AG04449 (cell line): ENCODE results near the gene SLC8A3.

ENCODE experiments used
- CTCF ChIA-PET: fragments of 350-600 bp; formaldehyde crosslinking; extraction: SDS; loops from one replicate; lab custom pipeline; 2021; ENCODE audit warnings: antibody characterized with exemption; lab: Yijun Ruan, JAX
- POLR2A ChIA-PET: fragments of 400-600, 350-600 bp; formaldehyde crosslinking; extraction: SDS; loops from one replicate; lab custom pipeline; 2020; ENCODE audit warnings: antibody characterized with exemption, inconsistent platforms; lab: Yijun Ruan, JAX
- DNase-seq: peaks from one replicate; pipeline ENCODE4 v3.0.0-alpha.2; 2010; ENCODE audit warnings: low read depth, low spot score
- H3K4me3 ChIP-seq: 2 replicates; pipeline ENCODE4 v1.5.1; 2011; ENCODE audit warnings: low read depth, mild to moderate bottlenecking, control low read depth, low read length
- CTCF ChIP-seq: IDR thresholded peaks from one replicate; pipeline ENCODE4 v1.5.1; 2011; ENCODE audit warnings: mild to moderate bottlenecking, moderate library complexity, low read length, control low read depth, inconsistent platforms; ENCODE audit not compliant: insufficient read depth; ENCODE audit errors: missing control alignments

The SLC8A3 gene

GRCh38 chr14:70032016-70032415 is 156.7 kb downstream of the SLC8A3 start:
- DNase-seq, result no peak
- no peak overlapping the region for H3K4me3 ChIP-seq
- ChIA-PET CTCF (interaction anchor here (0.8 to 1.2 kb wide), 2 partner anchors 15 to 214 kb away, joined by 3 read pairs; no protein-coding TSS in a partner anchor), POLR2A (no interaction called here)
- no peak for TF ChIP-seq CTCF

- ChIA-PET CTCF (interaction anchor here (1.5 to 4.4 kb wide), 5 partner anchors 14 to 494 kb away, joined by 4 to 118 read pairs (median 7); no protein-coding TSS in a partner anchor), POLR2A (no interaction called here)
- no peak for TF ChIP-seq CTCF
- DNase-seq, result no peak
- H3K4me3 ChIP-seq, result no peak overlapping the region
Measured at GRCh38 chr14:70029296-70030132, 159.2 kb downstream of the SLC8A3 start.

GRCh38 chr14:70027785-70028428 is 160.8 kb downstream of the SLC8A3 start:
- ChIA-PET POLR2A (no interaction called here), CTCF (interaction anchor here (0.6 to 4.4 kb wide), 15 partner anchors 9 to 492 kb away, joined by 3 to 118 read pairs (median 4); no protein-coding TSS in a partner anchor)
- DNase-seq, result no peak
- no peak overlapping the region for H3K4me3 ChIP-seq
- TF ChIP-seq CTCF, result peak; percentile 96

- ChIA-PET CTCF (interaction anchor here (1.0 to 2.0 kb wide), 4 partner anchors 10 to 207 kb away, joined by 3 to 8 read pairs (median 4); no protein-coding TSS in a partner anchor), POLR2A (no interaction called here)
- no peak for DNase-seq
- TF ChIP-seq CTCF, result no peak
- H3K4me3 ChIP-seq, result no peak overlapping the region
Measured at GRCh38 chr14:70023871-70024270, 164.9 kb downstream of the SLC8A3 start.

- CTCF ChIA-PET, result interaction anchor here (2.0 kb wide), 1 partner anchor 206 kb away, joined by 5 read pairs; no protein-coding TSS in a partner anchor
- no peak for TF ChIP-seq CTCF
- POLR2A ChIA-PET, result no interaction called here
- H3K4me3 ChIP-seq, result no peak overlapping the region
- DNase-seq, result no peak
Measured at GRCh38 chr14:70022771-70023445, 165.8 kb downstream of the SLC8A3 start.
